PFSK-1 (cell line): ENCODE measurements around the gene KISS1R.
A peak's percentile ranks its signal among the peaks of the same experiment; 100 is the strongest.

Experiments
- FOXP2 ChIP-seq: optimal IDR thresholded peaks from 2 replicates; pipeline ENCODE3; 2011; ENCODE audit warnings: borderline replicate concordance, control low read depth, inconsistent platforms; ENCODE audit not compliant: insufficient read depth; ENCODE audit errors: extremely low read length, extremely low read depth
- POLR2AphosphoS5 ChIP-seq: IDR thresholded peaks from 2 replicates; pipeline ENCODE4 v1.6.1; 2012; ENCODE audit warnings: low read depth, mild to moderate bottlenecking, control low read depth, low read length, moderate library complexity
- REST ChIP-seq, 2 experiments: IDR thresholded peaks; 2 replicates each; pipeline versions ENCODE4 v1.6.1 to v1.8.0; 2011 to 2012; ENCODE audit warnings: low read depth in 2 of 2, low read length in 2 of 2, control low read depth in 1 of 2, inconsistent platforms in 1 of 2, mild to moderate bottlenecking in 1 of 2, moderate library complexity in 1 of 2; ENCODE audit not compliant: insufficient read depth in 1 of 2
- SIN3A ChIP-seq: IDR thresholded peaks from 2 replicates; pipeline ENCODE4 v1.6.1; 2012; ENCODE audit warnings: mild to moderate bottlenecking, low read length, moderate library complexity, borderline replicate concordance; ENCODE audit not compliant: insufficient read depth
- TAF1 ChIP-seq: IDR thresholded peaks from 2 replicates; pipeline ENCODE4 v1.6.1; 2012; ENCODE audit warnings: low read length, control low read depth, borderline replicate concordance; ENCODE audit not compliant: insufficient read depth

The KISS1R gene

GRCh38 chr19:912181-913079 is 4.7 kb upstream of the KISS1R start:
- no peak for TF ChIP-seq SIN3A
- no peak for TF ChIP-seq POLR2AphosphoS5
- TF ChIP-seq TAF1: no peak
- no peak for TF ChIP-seq REST (IDR thresholded peaks at IDR 0.05; ENCODE audit: insufficient read depth in 1 of 2, low read depth in 2 of 2, low read length in 2 of 2)
- TF ChIP-seq FOXP2: no peak

GRCh38 chr19:913080-913748 is 3.9 kb upstream of the KISS1R start, which contains the start of gene R3HDM4:
Gene R3HDM4, minus strand, starts transcription at chr19:913219. Its CDS starts 62 bp downstream, at chr19:913157.
- TF ChIP-seq REST (IDR thresholded peaks at IDR 0.05; ENCODE audit: insufficient read depth in 1 of 2, low read depth in 2 of 2, low read length in 2 of 2): no peak
- TF ChIP-seq TAF1: peak; percentile 45; the same call in 1 of the 2 replicates
- TF ChIP-seq SIN3A: no peak; the same call in 1 of the 2 replicates
- no peak for TF ChIP-seq FOXP2
- peak; percentile 61; the same call in 1 of the 2 replicates for TF ChIP-seq POLR2AphosphoS5

GRCh38 chr19:916645-917322 is 349 bp upstream of the KISS1R start:
- no peak for TF ChIP-seq TAF1
- no peak for TF ChIP-seq POLR2AphosphoS5
- no peak for TF ChIP-seq SIN3A
- TF ChIP-seq FOXP2: no peak

GRCh38 chr19:918152-918437 is 962 bp downstream of the KISS1R start:
- no peak for TF ChIP-seq SIN3A
- no peak for TF ChIP-seq POLR2AphosphoS5
- no peak for TF ChIP-seq FOXP2
- TF ChIP-seq REST (IDR thresholded peaks at IDR 0.05; ENCODE audit: insufficient read depth in 1 of 2, low read depth in 2 of 2, low read length in 2 of 2): no peak
- TF ChIP-seq TAF1: no peak

GRCh38 chr19:918481-919198 is 1.5 kb downstream of the KISS1R start:
- no peak for TF ChIP-seq SIN3A
- TF ChIP-seq POLR2AphosphoS5: no peak
- no peak for TF ChIP-seq TAF1
- no peak for TF ChIP-seq REST (IDR thresholded peaks at IDR 0.05; ENCODE audit: insufficient read depth in 1 of 2, low read depth in 2 of 2, low read length in 2 of 2)
- TF ChIP-seq FOXP2: no peak
